Testis (tissue), 2 donors: ENCODE data around the gene RMDN2.

ENCODE experiments used
- CTCF ChIP-seq, 3 experiments: fragments of 450-650 bp in 2 of 3; fragments of 200-600 bp in 1 of 3; sonication (generic) in 1 of 3; IDR thresholded peaks; one replicate each; pipeline ENCODE4 v1.5.1; 2016 to 2019; ENCODE audit warnings: antibody characterized with exemption in 3 of 3, mild to moderate bottlenecking in 2 of 3, moderate library complexity in 1 of 3
- POLR2A ChIP-seq: fragments of 450-650 bp; IDR thresholded peaks from one replicate; pipeline ENCODE4 v1.6.1; 2017; ENCODE audit warnings: antibody characterized with exemption, mild to moderate bottlenecking, moderate library complexity

DNA sequence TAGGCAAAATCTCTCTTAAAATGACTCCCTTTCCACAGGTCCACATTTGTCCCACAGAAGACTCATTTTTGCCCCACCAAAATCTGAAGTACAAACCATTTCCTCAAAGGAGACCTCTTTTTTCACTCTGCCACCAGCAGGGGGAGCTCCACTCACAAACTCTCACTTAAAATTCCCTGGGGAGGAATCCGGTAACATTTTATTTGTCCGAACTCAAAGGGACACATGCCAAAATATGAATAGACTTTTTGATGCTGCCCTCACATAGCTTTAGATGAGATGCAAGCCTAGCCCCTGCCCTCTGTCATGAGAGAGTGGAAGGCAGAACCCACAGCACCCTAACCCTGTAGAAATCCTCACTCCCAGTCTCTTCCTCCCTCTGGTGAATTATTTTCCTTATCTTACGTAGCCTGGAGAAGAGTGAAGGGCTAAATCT, 57.1 kb downstream of the RMDN2 start:
- TF ChIP-seq CTCF (IDR thresholded peaks at IDR 0.05) (peak; percentile 83 to 92 (median 86)), POLR2A (no peak)
